ENCODE measurements around the gene SLC9A7. TPM values are rescaled to one million over a fixed set of nuclear protein-coding genes. Genes with fewer than 3 reads are reported as not detected.

Gene SLC9A7
- total RNA-seq, 4 donors from 2014 or later: 2.8 to 10.7 (median 3.3) TPM

- intact Hi-C loops (cut with DNase I): no loop called here
- TF ChIP-seq POLR2A (IDR thresholded peaks at IDR 0.05; ENCODE audit: low read depth): no peak
- no peak for TF ChIP-seq POLR2AphosphoS5 (IDR thresholded peaks at IDR 0.05)
- no peak for TF ChIP-seq EP300 (IDR thresholded peaks at IDR 0.05)
- TF ChIP-seq CTCF (IDR thresholded peaks at IDR 0.05): no peak
- no peak overlapping the region for H3K27ac ChIP-seq (replicated peaks in 1 of 4)
- no peak overlapping the region for H3K4me3 ChIP-seq
- no peak for DNase-seq (ENCODE audit: extremely low spot score)
- 53% methylated on average over 7 of the region's 7 CpGs for WGBS
- H3K27me3 ChIP-seq: no peaks in the 10 kb centered on the region
- no peaks in the 10 kb centered on the region for H3K36me3 ChIP-seq
- H3K9me3 ChIP-seq: no peaks in the 10 kb centered on the region
- H3K4me1 ChIP-seq: peaks cover 0 to 10% (median 4%) of the 10 kb centered on the region in 4 donors
Measured at GRCh38 chrX:46649421-46650260, 109.3 kb downstream of the SLC9A7 start.

GRCh38 chrX:46648660-46649059 lies 110.3 kb downstream of the SLC9A7 start:
- Histone ChIP-seq H3K36me3 (no peaks in the 10 kb centered on the region), H3K27ac (replicated peaks in 1 of 4) (no peak overlapping the region), H3K27me3 (no peaks in the 10 kb centered on the region), H3K4me3 (no peak overlapping the region), H3K4me1 (peaks cover 0 to 10% (median 4%) of the 10 kb centered on the region in 4 donors), H3K9me3 (no peaks in the 10 kb centered on the region)
- TF ChIP-seq CTCF (IDR thresholded peaks at IDR 0.05): no peak
- 66% methylated on average over 6 of the region's 6 CpGs for WGBS
- DNase-seq (ENCODE audit: extremely low spot score): no peak
- intact Hi-C loops (cut with DNase I): no loop called here

- peaks cover 0 to 10% (median 4%) of the 10 kb centered on the region in 4 donors for H3K4me1 ChIP-seq
- DNase-seq (ENCODE audit: extremely low spot score): no peak
- no peak overlapping the region for H3K4me3 ChIP-seq
- no peaks in the 10 kb centered on the region for H3K36me3 ChIP-seq
- TF ChIP-seq POLR2A (IDR thresholded peaks at IDR 0.05; ENCODE audit: low read depth) (no peak), CTCF (IDR thresholded peaks at IDR 0.05) (no peak), POLR2AphosphoS5 (IDR thresholded peaks at IDR 0.05) (no peak), EP300 (IDR thresholded peaks at IDR 0.05) (no peak)
- H3K9me3 ChIP-seq: no peaks in the 10 kb centered on the region
- intact Hi-C loops (cut with DNase I): no loop called here
- 69% methylated on average over 5 of the region's 5 CpGs for WGBS
- H3K27ac ChIP-seq (replicated peaks in 1 of 4): no peak overlapping the region
- no peaks in the 10 kb centered on the region for H3K27me3 ChIP-seq
Measured at GRCh38 chrX:46647251-46647650, 111.7 kb downstream of the SLC9A7 start.

- intact Hi-C loops (cut with DNase I): no loop called here
- Histone ChIP-seq H3K9me3 (no peaks in the 10 kb centered on the region), H3K36me3 (no peaks in the 10 kb centered on the region), H3K4me1 (peaks cover 0 to 10% (median 4%) of the 10 kb centered on the region in 4 donors), H3K27ac (replicated peaks in 1 of 4) (no peak overlapping the region), H3K4me3 (no peak overlapping the region), H3K27me3 (no peaks in the 10 kb centered on the region)
- TF ChIP-seq CTCF (IDR thresholded peaks at IDR 0.05) (no peak), POLR2A (IDR thresholded peaks at IDR 0.05; ENCODE audit: low read depth) (no peak), POLR2AphosphoS5 (IDR thresholded peaks at IDR 0.05) (no peak), EP300 (IDR thresholded peaks at IDR 0.05) (no peak)
- no peak for DNase-seq (ENCODE audit: extremely low spot score)
- 72% methylated on average over 4 of the region's 4 CpGs for WGBS
Measured at GRCh38 chrX:46645614-46646013, 113.3 kb downstream of the SLC9A7 start.

GRCh38 chrX:46643636-46644035 lies 115.3 kb downstream of the SLC9A7 start:
- no peaks in the 10 kb centered on the region for H3K27me3 ChIP-seq
- no peak for DNase-seq (ENCODE audit: extremely low spot score)
- no peak for TF ChIP-seq POLR2A (IDR thresholded peaks at IDR 0.05; ENCODE audit: low read depth)
- TF ChIP-seq EP300 (IDR thresholded peaks at IDR 0.05): no peak
- TF ChIP-seq POLR2AphosphoS5 (IDR thresholded peaks at IDR 0.05): no peak
- no peak for TF ChIP-seq CTCF (IDR thresholded peaks at IDR 0.05)
- no peak overlapping the region for H3K27ac ChIP-seq (replicated peaks in 1 of 4)
- WGBS: 66% methylated on average over 3 of the region's 3 CpGs
- intact Hi-C loops (cut with DNase I): no loop called here
- H3K4me1 ChIP-seq: no peaks in the 10 kb centered on the region
- H3K4me3 ChIP-seq: no peak overlapping the region
- no peaks in the 10 kb centered on the region for H3K36me3 ChIP-seq
- H3K9me3 ChIP-seq: no peaks in the 10 kb centered on the region
